Measurements from ENCODE around the gene ADD1. TPM values are rescaled to one million over a fixed set of nuclear protein-coding genes. Genes with fewer than 3 reads are reported as not detected.
"Not testable (repeated sequence)": the region's sequence is repeated elsewhere in the genome, so short reads cannot be mapped to it uniquely, and the experiment has no call there.

The ADD1 gene
- total RNA-seq, 1 donor from 2014 or later = 131 TPM

GRCh38 chr4:2944586-2945526 lies 101.2 kb downstream of the ADD1 start:
- Histone ChIP-seq H3K4me1 (no peaks in the 10 kb centered on the region), H3K27me3 (no peaks in the 10 kb centered on the region), H3K4me3 (no peak overlapping the region), H3F3A (ENCODE audit: low read depth) (no peaks in the 10 kb centered on the region), H3K9ac (no peak overlapping the region), H4K20me1 (ENCODE audit: low read depth) (peaks cover 12% of the 10 kb centered on the region), H3K4me2 (no peak overlapping the region), H3K9me3 (ENCODE audit: low read depth) (no peaks in the 10 kb centered on the region), H3K79me2 (ENCODE audit: low read depth) (no peaks in the 10 kb centered on the region), H3K36me3 (no peaks in the 10 kb centered on the region), H3K27ac (no peak overlapping the region), H2AFZ (replicated peaks) (no peak overlapping the region)
- Mint-ChIP-seq H3K36me3 (peaks cover 23% of the 10 kb centered on the region), H3K27me3 (ENCODE audit: insufficient read depth, low read depth) (peaks cover 3% of the 10 kb centered on the region), H3K4me3 (no peak overlapping the region), H3K4me1 (no peaks in the 10 kb centered on the region), H3K27ac (no peak overlapping the region), H3K9me3 (no peaks in the 10 kb centered on the region)
- TF ChIP-seq EZH2 (IDR thresholded peaks at IDR 0.05) (no peak), EZH2phosphoT487 (IDR thresholded peaks at IDR 0.05) (no peak), CTCF (IDR thresholded peaks at IDR 0.05) (no peak)
- no peak for DNase-seq (ENCODE audit: low spot score)

- not testable (repeated sequence) for H2AFZ ChIP-seq (replicated peaks); H3F3A ChIP-seq (ENCODE audit: low read depth); H3K9ac ChIP-seq; H3K4me1 ChIP-seq; H3K27me3 ChIP-seq; H3K36me3 ChIP-seq; H3K4me3 Mint-ChIP-seq; DNase-seq (ENCODE audit: low spot score); H4K20me1 ChIP-seq (ENCODE audit: low read depth); H3K9me3 ChIP-seq (ENCODE audit: low read depth); H3K27me3 Mint-ChIP-seq (ENCODE audit: insufficient read depth, low read depth); H3K4me2 ChIP-seq; H3K27ac ChIP-seq; H3K4me1 Mint-ChIP-seq; H3K4me3 ChIP-seq; H3K79me2 ChIP-seq (ENCODE audit: low read depth); H3K9me3 Mint-ChIP-seq; H3K27ac Mint-ChIP-seq
- peaks cover 24% of the 10 kb centered on the region for H3K36me3 Mint-ChIP-seq
These were observed 102.3 kb downstream of the ADD1 start for GRCh38 chr4:2945619-2946604.

- H3K9me3 Mint-ChIP-seq = no peaks in the 10 kb centered on the region
- no peaks in the 10 kb centered on the region for H3K36me3 ChIP-seq
- H3K9me3 ChIP-seq (ENCODE audit: low read depth) = no peaks in the 10 kb centered on the region
- H3K4me3 Mint-ChIP-seq = no peak overlapping the region
- H3K27ac Mint-ChIP-seq = no peak overlapping the region
- TF ChIP-seq CTCF (IDR thresholded peaks at IDR 0.05) (no peak), EZH2 (IDR thresholded peaks at IDR 0.05) (no peak), EZH2phosphoT487 (IDR thresholded peaks at IDR 0.05) (no peak)
- H3K79me2 ChIP-seq (ENCODE audit: low read depth) = no peaks in the 10 kb centered on the region
- no peaks in the 10 kb centered on the region for H3K27me3 ChIP-seq
- no peak overlapping the region for H2AFZ ChIP-seq (replicated peaks)
- H3K4me1 Mint-ChIP-seq = no peaks in the 10 kb centered on the region
- no peak overlapping the region for H3K27ac ChIP-seq
- no peak overlapping the region for H3K4me3 ChIP-seq
- H3K9ac ChIP-seq = no peak overlapping the region
- H3F3A ChIP-seq (ENCODE audit: low read depth) = no peaks in the 10 kb centered on the region
- no peak overlapping the region for H3K4me2 ChIP-seq
- H3K27me3 Mint-ChIP-seq (ENCODE audit: insufficient read depth, low read depth) = no peaks in the 10 kb centered on the region
- peaks cover 8% of the 10 kb centered on the region for H4K20me1 ChIP-seq (ENCODE audit: low read depth)
- DNase-seq (ENCODE audit: low spot score) = no peak
- peaks cover 30% of the 10 kb centered on the region for H3K36me3 Mint-ChIP-seq
- no peaks in the 10 kb centered on the region for H3K4me1 ChIP-seq
These were observed 103.4 kb downstream of the ADD1 start for GRCh38 chr4:2946812-2947600.

All from neural progenitor cell (in vitro differentiated cells).